Osteoblast (primary cell): ENCODE results near the gene HIPK3. TPM values are rescaled to one million over a fixed set of nuclear protein-coding genes. Genes with fewer than 3 reads are reported as not detected.

Experiments
- DNase-seq: peaks from one replicate; pipeline ENCODE4 v3.0.0; 2011; ENCODE audit warnings: low spot score, mixed read lengths; ENCODE audit not compliant: insufficient read length; ENCODE audit errors: missing footprints
- H2AFZ ChIP-seq: 2 replicates; pipeline ENCODE4 v1.6.0; 2011; ENCODE audit warnings: mild to moderate bottlenecking, low read length
- H3K27ac ChIP-seq: 2 replicates; pipeline ENCODE4 v1.5.1; 2011; ENCODE audit warnings: mild to moderate bottlenecking, low read depth, low read length, moderate library complexity
- H3K27me3 ChIP-seq: 2 replicates; pipeline ENCODE4 v1.6.0; 2012; ENCODE audit warnings: mild to moderate bottlenecking, control low read depth, inconsistent platforms, low read length, moderate library complexity; ENCODE audit not compliant: insufficient read depth
- H3K36me3 ChIP-seq: 2 replicates; pipeline ENCODE4 v1.5.1; 2011; ENCODE audit warnings: mild to moderate bottlenecking, low read length, control low read depth, moderate library complexity; ENCODE audit not compliant: insufficient read depth
- H3K4me1 ChIP-seq: 2 replicates; pipeline ENCODE4 v1.5.1; 2011; ENCODE audit warnings: mild to moderate bottlenecking, low read length, control low read depth, moderate library complexity; ENCODE audit not compliant: insufficient read depth
- H3K4me2 ChIP-seq: 2 replicates; pipeline ENCODE4 v1.6.0; 2011; ENCODE audit warnings: mild to moderate bottlenecking, low read length; ENCODE audit not compliant: insufficient read depth
- H3K4me3 ChIP-seq: fragments of 200-600 bp; sonication (generic); 3 replicates; pipeline ENCODE4 v1.5.1; 2012; ENCODE audit warnings: mild to moderate bottlenecking, low read length, inconsistent platforms; ENCODE audit not compliant: insufficient read depth
- H3K79me2 ChIP-seq: 2 replicates; pipeline ENCODE4 v1.6.0; 2012; ENCODE audit warnings: mild to moderate bottlenecking, low read length, control low read depth, inconsistent platforms; ENCODE audit not compliant: insufficient read depth
- H3K9me3 ChIP-seq: 2 replicates; pipeline ENCODE4 v1.5.1; 2011; ENCODE audit warnings: low read depth, low read length, control low read depth
- H4K20me1 ChIP-seq: 2 replicates; pipeline ENCODE4 v1.6.0; 2012; ENCODE audit warnings: mild to moderate bottlenecking, low read length, control low read depth; ENCODE audit not compliant: insufficient read depth
- CTCF ChIP-seq: IDR thresholded peaks from 2 replicates; pipeline ENCODE4 v1.5.1; 2011; ENCODE audit warnings: mild to moderate bottlenecking, low read depth, low read length, moderate library complexity; ENCODE audit errors: extremely low read depth
- total RNA-seq: library from RNA; depleted of rRNA; stranded (reverse); fragments of >200 nt; gene quantifications from 2 replicates; pipeline ENCODE4 v1.2.3, GENCODE V29; 2012

HIPK3 gene
- total RNA-seq, 1 donor, result 195 TPM

GRCh38 chr11:33256031-33256812, 959 bp upstream of the HIPK3 start:
- no peaks in the 10 kb centered on the region for H3K36me3 ChIP-seq
- peak overlapping the region; percentile 93 for H2AFZ ChIP-seq
- peaks cover 21% of the 10 kb centered on the region for H4K20me1 ChIP-seq
- H3K4me3 ChIP-seq, result peak overlapping the region; percentile 97
- DNase-seq, result peak; percentile 74
- TF ChIP-seq CTCF, result no peak
- peak overlapping the region; percentile 92 for H3K4me2 ChIP-seq
- H3K27ac ChIP-seq, result peak overlapping the region; percentile 98
- H3K27me3 ChIP-seq, result no peaks in the 10 kb centered on the region
- peaks cover 15% of the 10 kb centered on the region for H3K4me1 ChIP-seq
- no peaks in the 10 kb centered on the region for H3K9me3 ChIP-seq
- H3K79me2 ChIP-seq, result peaks cover 36% of the 10 kb centered on the region

DNA sequence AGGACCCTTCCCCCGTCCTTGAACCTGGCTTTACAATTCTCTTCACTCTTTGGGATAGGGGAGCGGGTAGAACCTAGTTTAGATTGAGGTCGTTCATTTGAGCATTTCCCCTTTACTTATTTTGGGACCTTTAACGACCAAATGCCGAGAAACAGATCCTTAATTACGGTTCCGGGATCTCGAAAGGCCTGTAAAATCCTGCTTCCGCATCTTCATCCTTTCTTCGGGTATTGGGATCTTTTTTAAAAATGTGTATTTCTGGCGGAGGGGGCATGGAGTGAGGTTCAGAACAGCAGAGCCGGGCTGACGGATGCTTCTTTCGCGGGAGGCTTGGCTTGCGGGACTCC, 395 bp upstream of the HIPK3 start:
- Histone ChIP-seq H3K27me3 (no peaks in the 10 kb centered on the region), H3K4me3 (peak overlapping the region; percentile 97), H3K36me3 (no peaks in the 10 kb centered on the region), H3K27ac (peak overlapping the region; percentile 98), H3K79me2 (peaks cover 42% of the 10 kb centered on the region), H3K4me1 (peaks cover 17% of the 10 kb centered on the region), H3K4me2 (peak overlapping the region; percentile 92), H4K20me1 (peaks cover 26% of the 10 kb centered on the region), H2AFZ (peak overlapping the region; percentile 93), H3K9me3 (no peaks in the 10 kb centered on the region)
- no peak for DNase-seq
- no peak for TF ChIP-seq CTCF

GRCh38 chr11:33257897-33258630, 883 bp downstream of the HIPK3 start:
- Histone ChIP-seq H4K20me1 (peaks cover 39% of the 10 kb centered on the region), H3K4me3 (peak overlapping the region; percentile 97), H2AFZ (peak overlapping the region; percentile 88), H3K36me3 (no peaks in the 10 kb centered on the region), H3K4me2 (peak overlapping the region; percentile 90), H3K27me3 (no peaks in the 10 kb centered on the region), H3K79me2 (peaks cover 55% of the 10 kb centered on the region), H3K27ac (peak overlapping the region; percentile 98), H3K9me3 (no peaks in the 10 kb centered on the region), H3K4me1 (peaks cover 18% of the 10 kb centered on the region)
- TF ChIP-seq CTCF, result peak; percentile 18
- peak; percentile 95 for DNase-seq

DNA sequence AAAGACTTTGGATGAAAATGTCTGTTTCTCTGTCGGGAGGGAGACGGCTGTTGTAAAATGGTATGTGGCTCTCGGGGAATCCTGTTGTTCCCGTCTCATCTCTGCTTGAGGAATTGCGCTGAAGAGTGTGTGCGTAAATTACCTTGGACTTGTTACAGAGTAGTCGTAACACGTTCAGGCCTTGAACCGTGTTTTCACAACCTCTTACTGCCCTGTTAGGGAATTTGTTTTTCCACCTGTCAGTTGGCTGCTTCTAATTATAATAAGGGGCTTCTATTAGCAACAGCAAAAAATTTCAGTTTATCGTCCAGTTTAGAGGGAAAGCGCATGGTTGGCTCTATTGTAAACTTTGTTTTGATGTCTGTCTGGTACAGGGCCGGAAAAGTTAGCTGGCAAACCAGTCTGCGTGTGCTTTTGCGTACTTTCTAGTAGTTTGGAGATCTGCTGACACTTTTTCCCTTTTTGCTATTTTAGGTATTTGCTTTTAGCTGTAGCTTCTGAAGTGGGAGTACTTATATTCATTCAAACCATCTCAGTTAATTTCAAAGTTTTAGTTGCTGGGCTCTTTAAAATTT, 1.5 kb downstream of the HIPK3 start:
- Histone ChIP-seq H3K27ac (peak overlapping the region; percentile 98), H3K79me2 (peaks cover 61% of the 10 kb centered on the region), H3K4me1 (peaks cover 24% of the 10 kb centered on the region), H4K20me1 (peaks cover 46% of the 10 kb centered on the region), H3K4me2 (peak overlapping the region; percentile 90), H3K4me3 (peak overlapping the region; percentile 97), H3K36me3 (no peaks in the 10 kb centered on the region), H3K9me3 (no peaks in the 10 kb centered on the region), H3K27me3 (no peaks in the 10 kb centered on the region), H2AFZ (peak overlapping the region; percentile 88)
- TF ChIP-seq CTCF, result no peak
- DNase-seq, result no peak
